H9 (cell line): Measurements from ENCODE around the gene SHB. TPM values are rescaled to one million over a fixed set of nuclear protein-coding genes. Genes with fewer than 3 reads are reported as not detected.

ENCODE experiments used
- DNase-seq: peaks from one replicate; pipeline ENCODE4 v3.0.0-alpha.2; 2017
- H2AFZ ChIP-seq: one replicate; pipeline ENCODE4 v1.6.1; 2013; ENCODE audit warnings: mild to moderate bottlenecking, low read length, control low read depth, moderate library complexity
- H2AK5ac ChIP-seq: 2 replicates; pipeline ENCODE4 v1.6.1; 2013; ENCODE audit warnings: low read length, control low read depth, mixed read lengths; ENCODE audit not compliant: insufficient read length
- H2BK120ac ChIP-seq: one replicate; pipeline ENCODE4 v1.6.1; 2013; ENCODE audit warnings: low read depth, mild to moderate bottlenecking, low read length, control low read depth, inconsistent platforms; ENCODE audit not compliant: poor library complexity, severe bottlenecking
- H2BK12ac ChIP-seq: 2 replicates; pipeline ENCODE4 v1.6.1; 2013; ENCODE audit warnings: low read length, control low read depth, mixed read lengths, low read depth; ENCODE audit not compliant: insufficient read length
- H2BK15ac ChIP-seq: 2 replicates; pipeline ENCODE4 v1.6.1; 2013; ENCODE audit warnings: low read depth, low read length, control low read depth
- H2BK20ac ChIP-seq: one replicate; pipeline ENCODE4 v1.6.1; 2013; ENCODE audit warnings: low read depth, mild to moderate bottlenecking, low read length, control low read depth, inconsistent platforms; ENCODE audit not compliant: poor library complexity, severe bottlenecking
- H2BK5ac ChIP-seq: 2 replicates; pipeline ENCODE4 v1.6.1; 2013; ENCODE audit warnings: low read length, control low read depth, mixed read lengths; ENCODE audit not compliant: insufficient read length
- H3K14ac ChIP-seq: 2 replicates; pipeline ENCODE4 v1.6.1; 2013; ENCODE audit warnings: low read length, control low read depth; ENCODE audit not compliant: insufficient read depth
- H3K18ac ChIP-seq: 2 replicates; pipeline ENCODE4 v1.6.1; 2013; ENCODE audit warnings: low read depth, mild to moderate bottlenecking, mixed read lengths, low read length, control low read depth; ENCODE audit not compliant: insufficient read length
- H3K23ac ChIP-seq: 2 replicates; pipeline ENCODE4 v1.6.1; 2013; ENCODE audit warnings: low read length, control low read depth, mixed read lengths, low read depth; ENCODE audit not compliant: insufficient read length
- H3K23me2 ChIP-seq: 2 replicates; pipeline ENCODE4 v1.6.1; 2013; ENCODE audit warnings: low read depth, mild to moderate bottlenecking, mixed read lengths, low read length, control low read depth; ENCODE audit not compliant: insufficient read length, poor library complexity, severe bottlenecking
- H3K27ac ChIP-seq: 2 replicates; pipeline ENCODE4 v1.5.1; 2013; ENCODE audit warnings: low read length, control low read depth, mixed read lengths, low read depth; ENCODE audit not compliant: insufficient read length
- H3K27me3 ChIP-seq: 2 replicates; pipeline ENCODE4 v1.6.1; 2013; ENCODE audit warnings: low read length, control low read depth, inconsistent platforms; ENCODE audit not compliant: insufficient read depth
- H3K4ac ChIP-seq: 2 replicates; pipeline ENCODE4 v1.6.1; 2013; ENCODE audit warnings: low read depth, mild to moderate bottlenecking, control low read depth, inconsistent platforms, low read length, moderate library complexity
- H3K4me1 ChIP-seq: 2 replicates; pipeline ENCODE4 v1.6.1; 2013; ENCODE audit warnings: low read length, control low read depth, inconsistent platforms; ENCODE audit not compliant: insufficient read depth
- H3K4me2 ChIP-seq: 2 replicates; pipeline ENCODE4 v1.6.1; 2013; ENCODE audit warnings: low read length, control low read depth, mixed read lengths; ENCODE audit not compliant: insufficient read length, insufficient read depth
- H3K56ac ChIP-seq: 2 replicates; pipeline ENCODE4 v1.6.1; 2013; ENCODE audit warnings: low read depth, mild to moderate bottlenecking, mixed read lengths, low read length, control low read depth; ENCODE audit not compliant: insufficient read length
- H3K79me1 ChIP-seq: 2 replicates; pipeline ENCODE4 v1.6.1; 2013; ENCODE audit warnings: low read depth, mild to moderate bottlenecking, moderate library complexity, low read length, control low read depth, inconsistent platforms; ENCODE audit not compliant: insufficient read depth, poor library complexity, severe bottlenecking
- H3K79me2 ChIP-seq: 2 replicates; pipeline ENCODE4 v1.6.1; 2013; ENCODE audit warnings: low read length, control low read depth, inconsistent platforms; ENCODE audit not compliant: insufficient read depth
- H3K9ac ChIP-seq: 2 replicates; pipeline ENCODE4 v1.6.1; 2013; ENCODE audit warnings: low read length, control low read depth, mixed read lengths; ENCODE audit not compliant: insufficient read length; ENCODE audit errors: extremely low read depth
- H3K9me3 ChIP-seq: one replicate; pipeline ENCODE4 v1.6.1; 2013; ENCODE audit warnings: low read depth, low read length, inconsistent platforms; ENCODE audit not compliant: control insufficient read depth
- H3T11ph ChIP-seq: one replicate; pipeline ENCODE4 v1.6.1; 2013; ENCODE audit warnings: mild to moderate bottlenecking, low read length, control low read depth, inconsistent platforms
- H4K20me1 ChIP-seq: one replicate; pipeline ENCODE4 v1.6.1; 2013; ENCODE audit not compliant: control insufficient read depth, insufficient read length, insufficient read depth
- H4K5ac ChIP-seq: 2 replicates; pipeline ENCODE4 v1.6.1; 2013; ENCODE audit warnings: low read depth, mild to moderate bottlenecking, mixed read lengths, low read length, control low read depth; ENCODE audit not compliant: insufficient read length
- H4K8ac ChIP-seq: replicated peaks from 2 replicates; pipeline ENCODE4 v1.6.1; 2013; ENCODE audit warnings: low read length, control low read depth, mixed read lengths, low read depth; ENCODE audit not compliant: insufficient read length
- H4K91ac ChIP-seq: 2 replicates; pipeline ENCODE4 v1.6.1; 2013; ENCODE audit warnings: low read depth, mild to moderate bottlenecking, moderate library complexity, mixed read lengths, low read length, control low read depth; ENCODE audit not compliant: insufficient read length
- H3K27ac Mint-ChIP-seq, 3 experiments: 2 replicates in 2 of 3; 3 replicates in 1 of 3; pipeline ENCODE4 v1.8.0; 2020 to 2021; ENCODE audit warnings: mixed read lengths in 3 of 3, mild to moderate bottlenecking in 1 of 3, moderate library complexity in 1 of 3
- H3K27me3 Mint-ChIP-seq: 2 replicates; pipeline ENCODE4 v1.8.0; 2021; ENCODE audit warnings: low read depth, mild to moderate bottlenecking, moderate library complexity, mixed read lengths
- H3K36me3 Mint-ChIP-seq, 3 experiments: 2 replicates in 2 of 3; 3 replicates in 1 of 3; pipeline ENCODE4 v1.8.0; 2020 to 2021; ENCODE audit warnings: low read depth in 3 of 3, mixed read lengths in 3 of 3; ENCODE audit not compliant: insufficient read depth in 1 of 3
- H3K4me1 Mint-ChIP-seq, 2 experiments: 2 replicates each; pipeline ENCODE4 v1.8.0; 2020; ENCODE audit warnings: mixed read lengths in 2 of 2
- H3K4me3 Mint-ChIP-seq, 2 experiments: 2 replicates in 1 of 2; 3 replicates in 1 of 2; pipeline ENCODE4 v1.8.0; 2020 to 2021; ENCODE audit warnings: mild to moderate bottlenecking in 2 of 2, mixed read lengths in 2 of 2, moderate library complexity in 1 of 2
- H3K9me3 Mint-ChIP-seq, 2 experiments: 2 replicates in 1 of 2; 3 replicates in 1 of 2; pipeline ENCODE4 v1.8.0; 2020; ENCODE audit warnings: mild to moderate bottlenecking in 2 of 2, mixed read lengths in 2 of 2, moderate library complexity in 1 of 2
- CTCF ChIP-seq: fragments of 200-600 bp; sonication (generic); conservative IDR thresholded peaks from 3 replicates; pipeline ENCODE4 v1.8.0; 2021; ENCODE audit warnings: antibody characterized with exemption, mild to moderate bottlenecking
- WGBS: extraction: QIAGEN DNeasy Blood & Tissue Kit; methylation state at CpG from one replicate; pipeline ENCODE4 v1.1.7; 2013; ENCODE audit warnings: missing lambda C conversion rate, low lambda C conversion rate, mixed read lengths; ENCODE audit not compliant: insufficient read length; ENCODE audit errors: extremely low coverage; 5-methylcytosine and 5-hydroxymethylcytosine counted together
- total RNA-seq: library from RNA; stranded (reverse); gene quantifications from 2 replicates; pipeline ENCODE4 v1.2.1, GENCODE V29; 2021

Gene SHB
- total RNA-seq, 1 experiment from 2014 or later: 14.6 TPM

- no peaks in the 10 kb centered on the region for H3K79me2 ChIP-seq
- H3K36me3 Mint-ChIP-seq: no peaks in the 10 kb centered on the region
- DNase-seq: no peak
- H3K23me2 ChIP-seq: peaks cover 18% of the 10 kb centered on the region
- H2BK15ac ChIP-seq: no peak overlapping the region
- H4K20me1 ChIP-seq: no peaks in the 10 kb centered on the region
- TF ChIP-seq CTCF: no peak
- no peak overlapping the region for H4K5ac ChIP-seq
- no peaks in the 10 kb centered on the region for H3K9me3 ChIP-seq
- no peaks in the 10 kb centered on the region; a peak in 1 of 5 replicates for H3K9me3 Mint-ChIP-seq
- H2BK5ac ChIP-seq: no peak overlapping the region
- no peak overlapping the region for H2BK120ac ChIP-seq
- H2BK12ac ChIP-seq: no peak overlapping the region
- no peak overlapping the region for H3K4me2 ChIP-seq
- H4K8ac ChIP-seq: no peak overlapping the region
- H3K27me3 ChIP-seq: no peaks in the 10 kb centered on the region; the same call in 1 of the 2 replicates
- H3K27me3 Mint-ChIP-seq: peaks cover 31% of the 10 kb centered on the region
- no peak overlapping the region for H3K4ac ChIP-seq
- no peak overlapping the region for H3T11ph ChIP-seq
- no CpG with 5 or more reads among the region's 7 CpGs for WGBS
- no peak overlapping the region for H3K23ac ChIP-seq
- H3K14ac ChIP-seq: no peak overlapping the region
- H3K9ac ChIP-seq: no peak overlapping the region
- no peak overlapping the region for H3K4me3 Mint-ChIP-seq
- H3K27ac Mint-ChIP-seq: no peak overlapping the region
- H3K27ac ChIP-seq: no peak overlapping the region
- no peak overlapping the region for H4K91ac ChIP-seq
- no peak overlapping the region for H2BK20ac ChIP-seq
- peaks cover 14 to 16% of the 10 kb centered on the region in 2 experiments for H3K4me1 Mint-ChIP-seq
- no peak overlapping the region for H2AK5ac ChIP-seq
- no peak overlapping the region for H3K18ac ChIP-seq
- H3K56ac ChIP-seq: no peak overlapping the region
- no peak overlapping the region for H2AFZ ChIP-seq
- H3K79me1 ChIP-seq: no peaks in the 10 kb centered on the region
- H3K4me1 ChIP-seq: no peaks in the 10 kb centered on the region; the same call in 1 of the 2 replicates
Observed at GRCh38 chr9:38071470-38072134, 2.6 kb upstream of the SHB start.
